ENCODE data around the gene PARD3B.

The PARD3B gene

GRCh38 chr2:204971206-204971907 is 426.1 kb downstream of the PARD3B start:
- DNase-seq = no peak

DNA sequence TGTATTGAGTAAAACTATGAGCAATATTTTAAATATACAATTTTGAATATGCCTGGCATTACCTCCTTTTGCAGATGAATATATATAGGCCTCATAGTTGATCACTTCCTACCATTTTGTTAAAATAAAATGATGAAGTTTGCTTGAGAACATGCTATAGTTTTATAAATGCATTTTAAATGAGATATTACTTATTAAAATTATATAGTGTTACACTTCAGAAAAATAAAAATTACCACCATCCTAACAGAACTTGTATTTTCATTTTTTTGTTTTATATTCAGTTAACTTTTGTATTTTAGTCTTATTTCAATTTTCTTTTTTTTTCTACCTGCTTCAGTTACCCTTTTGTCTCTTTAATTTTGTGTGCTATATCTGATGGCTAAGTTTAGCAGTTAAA is 426.9 kb downstream of the PARD3B start:
- no peak for DNase-seq

DNA sequence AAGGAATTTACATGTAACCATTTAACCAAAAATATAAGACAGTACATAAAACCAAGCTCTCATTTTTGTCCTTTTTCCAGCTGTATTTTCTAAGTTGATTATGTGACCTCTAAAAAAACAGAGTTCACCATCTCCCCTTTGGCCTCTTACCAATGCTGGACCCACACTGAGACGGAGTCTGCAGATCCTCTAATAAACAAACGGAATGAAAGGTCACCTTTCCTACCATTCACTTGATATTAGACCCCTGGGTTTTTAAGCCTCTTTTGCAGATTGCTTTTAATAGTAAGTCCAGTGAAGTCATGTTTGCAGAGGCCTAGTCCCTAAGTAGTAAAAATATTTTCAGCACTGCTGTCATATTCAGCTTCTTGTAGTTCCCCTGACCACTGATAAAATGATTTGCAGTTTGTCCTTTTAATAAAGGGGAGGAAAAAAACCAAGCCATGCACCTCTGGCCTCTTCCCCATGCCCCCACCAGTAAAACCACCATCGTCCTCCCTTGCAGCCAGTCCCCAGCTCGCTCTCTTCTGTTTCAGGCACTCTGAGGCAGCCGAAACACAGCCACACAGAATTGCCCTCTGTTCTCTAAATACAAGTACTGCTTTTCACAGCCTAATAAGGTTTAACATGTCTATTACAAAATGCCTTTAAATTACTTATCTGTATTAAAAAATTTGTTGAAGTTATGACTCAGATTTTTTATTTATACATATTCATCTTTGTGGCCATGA is 427.5 kb downstream of the PARD3B start:
- DNase-seq = no peak

GRCh38 chr2:204973616-204974015 is 428.3 kb downstream of the PARD3B start:
- no peak for DNase-seq

- no peak for DNase-seq
Measured at GRCh38 chr2:204974487-204974886, 429.2 kb downstream of the PARD3B start.

DNA sequence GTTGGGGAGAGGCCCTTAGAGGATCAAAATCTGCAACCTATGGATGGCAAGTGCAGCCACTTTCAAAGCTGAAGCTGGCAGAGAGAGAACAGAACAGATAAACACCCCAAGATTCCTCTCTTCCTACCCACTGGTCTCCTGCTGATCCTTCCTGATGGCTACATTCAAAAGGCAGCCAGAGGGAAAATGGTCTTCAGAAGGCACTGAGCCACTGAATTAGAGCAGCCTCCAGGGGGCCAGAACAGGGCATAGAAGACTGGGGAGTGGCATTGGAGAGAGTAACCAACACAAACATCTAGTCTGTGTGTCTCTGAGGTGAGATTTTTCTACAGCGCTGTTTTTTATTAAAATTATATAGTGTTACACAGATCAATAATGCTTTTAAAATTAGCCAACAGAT is 432.6 kb downstream of the PARD3B start:
- DNase-seq = no peak

DNA sequence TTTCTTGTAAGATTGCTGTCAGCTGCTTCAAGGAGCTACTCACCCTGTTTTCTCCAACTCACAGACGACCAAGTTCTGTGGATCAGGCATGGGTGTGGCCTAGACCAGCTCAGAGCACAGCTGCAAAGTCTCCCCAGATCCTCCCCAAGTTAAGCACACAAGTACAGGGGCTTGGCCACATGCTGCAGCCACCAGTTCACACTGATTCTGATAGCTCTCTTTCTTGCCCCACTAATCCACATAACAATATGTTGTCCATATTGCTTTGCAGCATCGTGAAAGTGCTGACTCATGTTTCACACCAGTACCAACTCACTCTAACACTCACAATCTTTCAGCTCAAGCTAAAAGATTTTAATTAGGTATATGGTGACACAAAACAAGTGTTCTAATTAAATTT is 437.0 kb downstream of the PARD3B start:
- DNase-seq = no peak

DNA sequence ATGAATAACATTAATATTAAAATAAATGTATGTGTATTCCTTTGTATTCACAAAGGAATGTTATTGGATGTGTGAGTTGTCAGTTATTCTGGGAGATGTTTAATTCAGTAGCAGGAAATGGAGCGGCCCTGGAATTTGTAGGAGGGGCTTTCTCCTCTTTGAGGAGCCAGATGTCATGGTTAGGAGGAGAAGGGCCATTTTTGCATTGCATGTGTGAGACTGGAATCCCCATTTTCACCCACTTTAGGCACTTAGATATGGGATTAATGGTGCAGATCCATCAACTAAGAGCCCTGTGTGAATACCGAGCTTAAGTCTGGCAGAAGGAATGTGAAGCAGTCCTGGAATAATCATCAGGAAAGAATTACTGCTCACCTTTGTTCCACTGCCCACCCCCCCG is 439.2 kb downstream of the PARD3B start:
- DNase-seq = no peak

GRCh38 chr2:204986641-204987040 is 441.4 kb downstream of the PARD3B start:
- no peak for DNase-seq

GRCh38 chr2:204988836-204989235 is 443.6 kb downstream of the PARD3B start:
- no peak for DNase-seq

DNA sequence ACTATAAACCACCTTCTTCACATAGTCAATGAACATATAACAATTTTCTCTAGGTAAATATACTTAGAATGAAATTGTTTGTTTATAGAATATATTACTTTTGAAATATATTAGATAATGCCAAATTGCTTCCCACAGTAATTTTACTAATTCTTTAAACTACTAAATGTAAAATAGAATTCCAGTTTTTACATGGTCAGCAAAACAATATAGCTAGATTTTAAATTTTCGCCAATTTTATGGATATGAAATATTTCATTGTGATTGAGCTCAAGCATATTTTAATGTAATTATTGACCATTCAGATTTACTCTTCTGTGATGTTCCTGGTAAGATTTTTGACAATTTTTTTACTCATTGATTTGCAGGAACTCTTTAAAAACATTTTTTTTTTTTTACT is 444.6 kb downstream of the PARD3B start:
- no peak for DNase-seq

GRCh38 chr2:205001300-205001966 is 456.2 kb downstream of the PARD3B start:
- DNase-seq = no peak

DNA sequence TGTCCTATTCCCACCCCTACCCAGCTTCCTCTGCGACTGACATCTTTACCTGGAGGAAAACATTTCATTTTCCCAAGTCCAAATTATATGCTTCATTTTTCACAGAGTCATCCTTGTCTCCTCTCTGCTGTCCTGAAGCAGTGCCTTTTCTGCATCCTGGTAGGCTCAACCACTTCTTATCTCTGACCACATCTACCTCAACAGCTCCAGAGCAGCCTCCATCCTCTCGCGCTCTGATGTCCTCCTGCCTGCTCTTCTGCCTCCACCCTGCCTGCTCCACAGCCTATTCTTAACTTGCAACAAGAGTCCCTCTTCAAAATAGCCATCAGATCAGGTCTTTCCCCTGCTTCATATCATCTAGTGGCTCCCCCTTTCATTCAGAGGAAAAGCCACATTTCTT is 457.1 kb downstream of the PARD3B start:
- no peak for DNase-seq

DNA sequence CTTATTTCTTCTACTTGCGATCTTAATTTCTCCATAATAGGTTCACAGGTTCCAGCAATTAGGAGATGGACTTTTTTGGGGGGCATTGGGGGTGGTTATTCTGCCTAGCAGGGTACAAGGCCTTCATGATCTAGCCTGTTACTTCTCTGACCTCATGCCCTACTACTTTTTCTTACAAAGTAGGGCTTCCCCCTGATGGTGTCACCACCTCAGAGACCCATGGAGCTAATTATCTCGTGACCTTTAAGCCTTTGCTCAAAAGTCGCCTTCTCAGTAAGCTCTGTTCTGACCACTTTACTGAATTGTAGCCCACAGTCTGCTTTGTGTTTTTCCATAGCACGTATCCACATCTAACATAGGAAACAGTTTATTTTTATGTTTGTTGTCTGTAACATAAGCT is 458.0 kb downstream of the PARD3B start:
- no peak for DNase-seq

- DNase-seq = no peak
Measured at GRCh38 chr2:205010196-205010595, 464.9 kb downstream of the PARD3B start.

DNA sequence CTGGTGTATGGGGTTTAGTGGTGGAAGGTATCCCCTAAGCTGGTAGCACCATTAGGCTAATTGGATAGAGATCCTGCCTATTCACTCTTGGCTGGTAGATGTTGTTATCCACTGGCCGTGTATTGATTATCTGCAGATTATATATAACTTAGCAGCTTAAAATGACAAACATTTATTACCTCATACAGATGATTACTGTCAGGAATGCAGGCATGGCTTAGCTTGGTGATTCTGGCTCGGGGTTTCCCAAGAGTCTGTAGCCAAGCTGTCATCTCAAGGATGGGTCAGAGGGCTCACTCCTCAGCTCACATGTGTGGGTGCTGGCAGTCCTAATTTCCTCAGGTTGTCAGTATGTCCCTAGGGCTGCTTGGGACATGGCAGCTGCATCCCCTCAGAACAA is 465.8 kb downstream of the PARD3B start:
- no peak for DNase-seq

DNA sequence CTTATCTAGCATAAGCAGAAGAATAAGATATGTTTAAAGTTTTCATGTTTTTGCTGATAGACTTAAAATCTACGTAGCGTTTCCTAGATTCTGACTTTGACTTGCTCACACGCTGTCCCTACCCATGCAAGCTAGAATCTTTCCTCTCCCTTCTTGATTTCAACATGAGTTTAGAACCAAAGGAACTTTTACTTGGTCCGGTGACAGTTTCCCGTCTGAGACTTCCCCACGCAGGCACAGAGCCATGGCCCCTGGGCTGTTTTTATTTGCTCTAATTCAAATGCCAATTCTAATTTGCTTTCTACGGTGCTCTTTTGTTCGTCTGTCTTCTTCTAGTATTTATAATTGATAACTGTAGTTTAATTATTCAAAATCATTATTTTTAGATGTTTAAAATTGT is 467.7 kb downstream of the PARD3B start:
- no peak for DNase-seq

- no peak for DNase-seq
Measured at GRCh38 chr2:205013586-205013985, 468.3 kb downstream of the PARD3B start.

DNA sequence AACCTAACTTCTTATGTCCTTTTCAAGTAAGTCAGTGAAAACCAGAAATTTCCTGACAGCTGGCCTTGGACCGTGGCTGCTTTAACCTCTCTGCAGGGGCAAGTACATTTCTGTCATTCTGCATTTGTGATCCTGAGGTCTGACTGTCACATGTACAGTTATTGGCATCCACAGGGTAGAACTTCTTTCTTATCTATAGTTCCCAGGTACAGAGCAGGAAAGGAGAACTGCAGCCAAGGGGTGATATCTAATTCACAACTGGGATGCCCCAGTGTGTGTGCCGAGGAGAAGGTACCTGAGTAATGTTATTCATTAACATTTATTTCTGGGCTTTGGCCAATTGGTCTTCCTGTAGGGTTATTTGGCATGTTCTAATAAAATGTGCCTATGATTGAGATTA is 468.9 kb downstream of the PARD3B start:
- DNase-seq = no peak

GRCh38 chr2:205017381-205017780 is 472.1 kb downstream of the PARD3B start:
- no peak for DNase-seq

DNA sequence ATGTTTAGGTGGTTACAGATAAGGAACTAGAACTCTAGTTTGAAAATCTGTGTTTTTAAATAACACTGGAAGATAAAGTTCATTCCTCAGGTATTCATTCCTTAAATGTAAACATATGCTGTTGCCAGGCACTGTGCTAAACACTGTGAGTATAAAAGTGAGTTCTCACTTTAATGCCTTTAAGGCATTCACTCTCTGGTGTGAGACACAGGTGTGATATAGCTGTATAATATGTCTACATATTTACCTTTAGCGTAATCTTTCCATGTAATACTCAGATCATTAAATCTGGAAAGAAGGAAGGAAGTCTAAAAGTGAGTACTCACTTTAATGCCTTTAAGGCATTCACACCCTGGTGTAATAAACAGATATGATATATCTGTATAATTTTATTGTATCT is 472.6 kb downstream of the PARD3B start:
- DNase-seq = no peak

DNA sequence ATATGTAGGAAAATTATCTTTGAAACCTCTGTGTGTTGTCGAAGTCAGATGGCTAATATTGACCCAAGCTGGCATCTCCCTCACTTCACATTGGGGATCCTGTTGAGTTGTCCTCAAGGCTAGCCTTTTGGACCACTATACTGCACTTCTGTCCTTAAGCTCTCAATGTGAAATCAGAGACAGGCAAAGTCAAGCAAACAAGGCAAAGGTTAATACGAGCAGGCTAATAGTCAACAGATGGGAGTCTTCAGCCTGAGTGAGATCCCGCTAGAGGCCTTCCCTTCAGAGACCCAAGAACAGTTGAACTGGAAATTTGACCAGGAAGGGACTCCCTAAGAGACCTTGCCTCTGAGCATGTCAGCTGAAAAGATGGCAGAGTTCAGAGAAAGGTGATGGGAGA is 475.4 kb downstream of the PARD3B start:
- DNase-seq = no peak

DNA sequence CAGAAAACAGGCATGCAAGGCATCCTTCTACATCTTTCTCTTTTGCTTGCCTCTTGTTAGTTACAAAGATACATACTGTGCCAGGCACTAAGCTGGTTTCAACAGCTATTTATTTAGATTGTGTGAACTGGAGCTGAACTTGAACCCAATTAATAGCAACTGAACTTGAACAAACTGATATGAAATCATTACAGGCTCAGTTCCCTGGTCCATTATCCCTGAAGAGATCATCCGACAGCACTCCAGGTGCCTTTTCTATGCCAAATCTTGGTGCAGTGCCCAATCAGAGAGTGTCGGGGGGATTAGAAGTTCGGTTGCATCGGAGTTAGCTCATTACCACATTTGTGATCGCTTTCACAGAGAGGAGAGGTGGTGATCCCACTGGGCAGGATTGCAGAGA is 477.6 kb downstream of the PARD3B start:
- no peak for DNase-seq

GRCh38 chr2:205024822-205025518 is 479.7 kb downstream of the PARD3B start:
- DNase-seq = peak; percentile 4 to 40 (median 16)
